ENCODE measurements around the gene TREH.
A peak's percentile ranks its signal among the peaks of the same experiment; 100 is the strongest.
"Not testable (repeated sequence)": the region's sequence is repeated elsewhere in the genome, so short reads cannot be mapped to it uniquely, and the experiment has no call there.

Gene TREH

GRCh38 chr11:118679483-118679882, at the start of gene TREH:
TSS of gene TREH (minus strand) at chr11:118679650. CDS start at chr11:118679627, 23 bp downstream.
- DNase-seq: no peak

- DNase-seq: not testable (repeated sequence)
These were observed 48.7 kb upstream of the TREH start for GRCh38 chr11:118728112-118728511.

GRCh38 chr11:118727721-118728066, 48.2 kb upstream of the TREH start:
- DNase-seq: not testable (repeated sequence)

GRCh38 chr11:118727001-118727720, 47.7 kb upstream of the TREH start:
- not testable (repeated sequence) for DNase-seq

GRCh38 chr11:118721478-118722015, 42.1 kb upstream of the TREH start:
- DNase-seq: not testable (repeated sequence)

- not testable (repeated sequence) for DNase-seq
These were observed 41.3 kb upstream of the TREH start for GRCh38 chr11:118720740-118721139.

GRCh38 chr11:118720078-118720477, 40.6 kb upstream of the TREH start:
- not testable (repeated sequence) for DNase-seq

- DNase-seq: not testable (repeated sequence)
These were observed 39.1 kb upstream of the TREH start for GRCh38 chr11:118718562-118718961.

GRCh38 chr11:118717733-118718132, 38.3 kb upstream of the TREH start:
- not testable (repeated sequence) for DNase-seq

- not testable (repeated sequence) for DNase-seq
These were observed 37.8 kb upstream of the TREH start for GRCh38 chr11:118717221-118717620.

- DNase-seq: no peak
These were observed 36.4 kb upstream of the TREH start for GRCh38 chr11:118715837-118716260.

GRCh38 chr11:118715245-118715831, 35.9 kb upstream of the TREH start:
- no peak for DNase-seq

GRCh38 chr11:118714816-118715215, 35.4 kb upstream of the TREH start:
- DNase-seq: no peak

- DNase-seq: not testable (repeated sequence)
These were observed 35.0 kb upstream of the TREH start for GRCh38 chr11:118714416-118714815.

- DNase-seq: no peak
These were observed 28.8 kb upstream of the TREH start for GRCh38 chr11:118708296-118708695.

GRCh38 chr11:118706546-118706825, 27.0 kb upstream of the TREH start:
- DNase-seq: no peak

GRCh38 chr11:118705791-118706545, 26.5 kb upstream of the TREH start:
- DNase-seq: no peak

- peak; percentile 67 for DNase-seq
These were observed 25.8 kb upstream of the TREH start for GRCh38 chr11:118705111-118705741.

- DNase-seq: no peak
These were observed 24.2 kb upstream of the TREH start for GRCh38 chr11:118703563-118704106.

- peak; percentile 84 for DNase-seq
These were observed 20.2 kb upstream of the TREH start for GRCh38 chr11:118699506-118700220.

- DNase-seq: no peak
These were observed 17.9 kb upstream of the TREH start for GRCh38 chr11:118697346-118697745.

GRCh38 chr11:118696673-118697226, 17.3 kb upstream of the TREH start:
- DNase-seq: no peak
